OCI-LY3 (cell line): ENCODE data around the gene HOXA6.

Source experiments
- H2AFZ ChIP-seq: fragments of 200-600, 300-600 bp; shearing (Covaris generic); 2 replicates; pipeline ENCODE4 v1.6.0; 2014; ENCODE audit warnings: antibody characterized with exemption, low read depth, low read length
- H3K27ac ChIP-seq: fragments of 200-600, 300-600 bp; sonication (generic); 2 replicates; pipeline ENCODE4 v1.5.1; 2014; ENCODE audit warnings: mild to moderate bottlenecking, low read length, moderate library complexity, mixed read lengths
- H3K27me3 ChIP-seq: fragments of 200-600, 300-600 bp; sonication (generic); 2 replicates; pipeline ENCODE4 v1.6.1; 2014; ENCODE audit warnings: low read depth, low read length, mixed read lengths
- H3K36me3 ChIP-seq: fragments of 200-600, 300-600 bp; sonication (generic); replicated peaks from 2 replicates; pipeline ENCODE3; 2014; ENCODE audit warnings: low read depth, low read length, mixed read lengths
- H3K4me1 ChIP-seq: fragments of 300-600, 200-600 bp; sonication (generic); 2 replicates; pipeline ENCODE4 v1.6.1; 2014; ENCODE audit warnings: low read length, mixed read lengths
- H3K4me2 ChIP-seq: fragments of 200-600, 300-600 bp; sonication (generic); 2 replicates; pipeline ENCODE4 v1.6.1; 2014; ENCODE audit warnings: low read length, mixed read lengths
- H3K4me3 ChIP-seq: fragments of 300-600, 200-600 bp; sonication (generic); 2 replicates; pipeline ENCODE4 v1.5.1; 2014; ENCODE audit warnings: antibody characterized with exemption, mild to moderate bottlenecking, low read length, moderate library complexity
- H3K79me2 ChIP-seq: fragments of 300-600, 200-600 bp; shearing (Covaris generic); 2 replicates; pipeline ENCODE4 v1.6.1; 2014; ENCODE audit warnings: mild to moderate bottlenecking, low read length, mixed read lengths
- H3K9ac ChIP-seq: fragments of 300-600, 200-600 bp; shearing (Covaris generic); 2 replicates; pipeline ENCODE4 v1.6.0; 2014; ENCODE audit warnings: mild to moderate bottlenecking, low read length, moderate library complexity
- H3K9me3 ChIP-seq: fragments of 200-600, 300-600 bp; shearing (Covaris generic); 2 replicates; pipeline ENCODE4 v1.6.1; 2014; ENCODE audit warnings: low read length, mixed read lengths; ENCODE audit not compliant: insufficient read depth
- H4K20me1 ChIP-seq: fragments of 200-600, 300-600 bp; sonication (generic); 2 replicates; pipeline ENCODE4 v1.6.1; 2016; ENCODE audit warnings: low read length, mixed read lengths; ENCODE audit not compliant: insufficient read depth
- CTCF ChIP-seq: fragments of 200-600, 300-600 bp; sonication (generic); IDR thresholded peaks from 2 replicates; pipeline ENCODE4 v1.5.1; 2014; ENCODE audit warnings: antibody characterized with exemption, low read length, low read depth
- EZH2phosphoT487 ChIP-seq: fragments of 200-600 bp; shearing (Covaris generic); IDR thresholded peaks from 2 replicates; pipeline ENCODE4 v1.6.1; 2018; ENCODE audit warnings: antibody characterized with exemption, mixed run types, low read depth

HOXA6 gene

DNA sequence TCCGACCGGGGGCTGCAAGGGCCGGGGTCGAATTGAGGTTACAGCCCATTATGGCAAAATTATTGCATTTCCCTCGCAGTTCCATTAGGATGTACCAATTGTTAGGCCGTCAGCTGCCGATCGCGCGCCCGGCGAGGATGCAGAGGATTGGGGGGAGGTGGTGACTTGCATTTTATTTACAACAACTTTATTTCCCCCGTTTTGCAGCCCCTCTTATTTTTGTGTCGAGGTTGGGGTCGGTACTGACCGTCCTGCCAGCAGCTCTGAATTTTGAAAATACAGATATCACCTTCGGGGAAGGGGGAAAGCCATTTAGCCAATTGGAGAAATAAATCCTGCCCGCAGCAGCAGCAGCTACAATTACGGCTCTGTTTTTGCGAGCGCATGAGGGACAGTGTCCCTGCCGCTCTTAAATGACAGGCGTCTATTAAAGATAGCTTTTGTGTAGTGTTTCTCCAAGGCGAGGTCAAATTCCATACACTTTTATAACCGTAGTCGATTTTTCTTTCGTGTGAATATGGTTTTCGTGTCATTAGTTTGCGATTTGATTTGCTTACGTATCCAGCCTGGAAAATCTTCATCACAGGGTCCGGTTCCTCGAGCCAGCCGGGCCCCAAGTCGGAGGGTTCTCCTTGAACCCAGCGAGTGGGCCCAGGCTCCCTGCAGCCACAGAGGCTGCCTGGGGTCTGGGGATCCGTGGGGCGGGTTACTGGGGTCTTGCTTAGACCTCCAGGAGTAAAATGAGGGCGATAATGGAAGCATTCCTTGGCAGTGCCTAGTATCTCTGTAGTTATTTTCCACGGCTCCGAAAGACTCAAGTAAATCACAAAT, 3.4 kb downstream of the HOXA6 start:
- H2AFZ ChIP-seq = no peak overlapping the region
- H3K9ac ChIP-seq = no peak overlapping the region

GRCh38 chr7:27143023-27143949, 4.3 kb downstream of the HOXA6 start, which contains the start of gene HOXA5:
HOXA5 (minus strand) TSS chr7:27143681; CDS start chr7:27143607, 74 bp downstream.
- Histone ChIP-seq H2AFZ (no peak within 1 kb of the TSS; the same call in 1 of the 2 replicates), H3K27me3 (no peaks in the 10 kb centered on the region; the same call in 1 of the 2 replicates), H3K9me3 (no peaks in the 10 kb centered on the region), H3K4me1 (0 out of 2 replicates have a peak, but pooled peaks cover 3% of the 10 kb centered on the region), H3K36me3 (no peaks in the 10 kb centered on the region), H3K4me3 (peak within 1 kb of the TSS; percentile 88), H4K20me1 (no peaks in the 10 kb centered on the region), H3K9ac (peak within 1 kb of the TSS; percentile 57), H3K79me2 (no peaks in the 10 kb centered on the region; the same call in 1 of the 2 replicates), H3K4me2 (peak within 1 kb of the TSS; percentile 96), H3K27ac (no peak within 1 kb of the TSS)
- no peak for TF ChIP-seq EZH2phosphoT487
- peak; percentile 72 for TF ChIP-seq CTCF

More for the DNA sequence above, 3.4 kb downstream of the HOXA6 start:
- H3K36me3 ChIP-seq = no peaks in the 10 kb centered on the region
- no peaks in the 10 kb centered on the region for H3K9me3 ChIP-seq
- H3K4me1 ChIP-seq = peaks cover 5% of the 10 kb centered on the region; the same call in 1 of the 2 replicates
- no peak overlapping the region for H3K4me3 ChIP-seq
- no peaks in the 10 kb centered on the region; the same call in 1 of the 2 replicates for H3K27me3 ChIP-seq
- no peak overlapping the region for H3K27ac ChIP-seq
- H3K79me2 ChIP-seq = peaks cover 1% of the 10 kb centered on the region
- H3K4me2 ChIP-seq = peak overlapping the region; percentile 31; the same call in 1 of the 2 replicates
- no peaks in the 10 kb centered on the region for H4K20me1 ChIP-seq
- TF ChIP-seq CTCF (no peak), EZH2phosphoT487 (no peak)

GRCh38 chr7:27142580-27143022, 5.0 kb downstream of the HOXA6 start:
- H3K9me3 ChIP-seq = no peaks in the 10 kb centered on the region
- no peaks in the 10 kb centered on the region for H3K36me3 ChIP-seq
- peaks cover 5% of the 10 kb centered on the region for H3K27me3 ChIP-seq
- no peak for TF ChIP-seq EZH2phosphoT487
- no peak for TF ChIP-seq CTCF
- no peaks in the 10 kb centered on the region for H3K79me2 ChIP-seq
- no peaks in the 10 kb centered on the region for H4K20me1 ChIP-seq
- H3K4me3 ChIP-seq = peak overlapping the region; percentile 88
- H3K27ac ChIP-seq = no peak overlapping the region
- H3K4me2 ChIP-seq = peak overlapping the region; percentile 96
- H3K9ac ChIP-seq = peak overlapping the region; percentile 57
- H3K4me1 ChIP-seq = 0 out of 2 replicates have a peak, but pooled peaks cover 3% of the 10 kb centered on the region
- no peak overlapping the region; the same call in 1 of the 2 replicates for H2AFZ ChIP-seq
